HUES64 (cell line): ENCODE results near the gene MCCD1.
"Not testable (repeated sequence)": the region's sequence is repeated elsewhere in the genome, so short reads cannot be mapped to it uniquely, and the experiment has no call there.

Source experiments
- H3K27ac ChIP-seq: 2 replicates; pipeline ENCODE4 v1.7.0; 2013; ENCODE audit warnings: low read depth, low read length, inconsistent platforms
- H3K27me3 ChIP-seq: 2 replicates; pipeline ENCODE4 v1.6.1; 2013; ENCODE audit warnings: mild to moderate bottlenecking, low read length; ENCODE audit not compliant: insufficient read depth
- H3K36me3 ChIP-seq: 2 replicates; pipeline ENCODE4 v1.6.1; 2013; ENCODE audit warnings: mild to moderate bottlenecking, low read length; ENCODE audit not compliant: insufficient read depth
- H3K4me1 ChIP-seq: 2 replicates; pipeline ENCODE4 v1.6.1; 2013; ENCODE audit warnings: mild to moderate bottlenecking, low read length, moderate library complexity; ENCODE audit not compliant: insufficient read depth
- H3K4me3 ChIP-seq: 2 replicates; pipeline ENCODE4 v1.5.1; 2013; ENCODE audit warnings: mild to moderate bottlenecking, low read length, moderate library complexity
- H3K9ac ChIP-seq: 2 replicates; pipeline ENCODE4 v1.6.1; 2013; ENCODE audit warnings: mild to moderate bottlenecking, low read depth, low read length
- H3K9me3 ChIP-seq: 2 replicates; pipeline ENCODE4 v1.6.1; 2013; ENCODE audit warnings: low read depth, low read length; ENCODE audit not compliant: insufficient read depth
- WGBS: fragments of 150-250, 120-280 bp; methylation state at CpG from one replicate; pipeline ENCODE4 v1.1.7; 2013; ENCODE audit warnings: missing lambda C conversion rate; 5-methylcytosine and 5-hydroxymethylcytosine counted together

MCCD1 gene

DNA sequence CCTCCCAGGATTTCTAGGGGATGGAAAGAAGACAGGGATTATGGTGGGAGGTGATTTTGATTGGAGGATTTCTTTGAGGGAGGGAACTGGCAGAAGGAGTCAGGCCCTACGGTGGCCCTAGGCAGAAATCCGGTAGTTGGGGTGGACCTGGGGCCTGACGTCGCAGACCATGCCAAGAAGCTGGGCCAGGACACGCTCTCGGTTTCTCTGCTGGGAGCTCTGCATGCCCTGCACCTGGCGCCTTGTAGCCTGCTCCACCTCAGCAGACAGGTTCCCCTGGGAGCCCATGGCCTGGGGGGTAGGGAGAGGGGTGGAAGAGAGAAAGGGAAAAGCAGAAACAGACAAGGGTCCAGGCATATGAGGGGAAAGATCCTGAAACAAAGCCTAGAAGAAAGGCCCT lies 16.5 kb downstream of the MCCD1 start:
- Histone ChIP-seq H3K27me3 (no peaks in the 10 kb centered on the region), H3K4me3 (no peak overlapping the region), H3K4me1 (peaks cover 12% of the 10 kb centered on the region), H3K9ac (no peak overlapping the region), H3K36me3 (peaks cover 23% of the 10 kb centered on the region), H3K9me3 (no peaks in the 10 kb centered on the region), H3K27ac (no peak overlapping the region)
- WGBS, result 88% methylated on average over 7 of the region's 7 CpGs

DNA sequence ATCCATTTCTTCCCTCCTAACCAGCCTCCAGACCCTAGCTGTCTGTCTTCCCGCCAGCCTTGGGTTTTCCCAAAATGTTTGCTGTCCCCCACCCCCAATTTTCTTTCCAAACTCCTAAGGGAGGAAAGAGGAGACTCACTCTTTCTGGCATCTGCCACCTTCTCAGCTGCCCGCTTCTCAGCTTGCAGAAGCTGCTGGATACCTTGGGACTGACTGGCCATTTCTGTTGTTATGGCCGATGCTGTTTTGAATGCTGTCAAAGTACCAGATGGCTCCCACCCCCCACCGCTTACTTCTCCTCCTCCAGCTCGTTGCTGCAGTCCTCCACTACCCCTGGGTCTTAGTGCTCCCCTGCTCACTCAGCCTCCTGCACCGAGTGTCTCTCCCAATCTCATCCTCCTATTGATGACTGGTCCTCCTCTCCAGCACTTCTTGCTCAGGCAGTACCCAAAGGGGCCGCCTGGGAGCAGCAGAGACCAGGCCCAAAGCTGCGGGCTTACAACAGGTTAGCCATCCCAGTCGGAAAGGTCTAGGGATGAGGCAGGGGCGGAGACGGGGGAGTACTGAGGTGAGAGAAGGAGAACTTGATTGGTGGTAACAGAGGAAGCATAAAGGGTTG lies 17.7 kb downstream of the MCCD1 start, which contains the start of gene ATP6V1G2:
Gene ATP6V1G2, minus strand, starts transcription at position 270 of the 619 bp plus-strand sequence. Its CDS starts 49 bp downstream, at position 221.
- Histone ChIP-seq H3K36me3 (peaks cover 16% of the 10 kb centered on the region), H3K4me1 (peaks cover 9% of the 10 kb centered on the region; the same call in 1 of the 2 replicates), H3K4me3 (peak within 1 kb of the TSS; percentile 60), H3K9ac (peak within 1 kb of the TSS; percentile 68), H3K9me3 (no peaks in the 10 kb centered on the region), H3K27me3 (no peaks in the 10 kb centered on the region), H3K27ac (peak within 1 kb of the TSS; percentile 74)
- 2% methylated on average over 11 of the region's 11 CpGs for WGBS

DNA sequence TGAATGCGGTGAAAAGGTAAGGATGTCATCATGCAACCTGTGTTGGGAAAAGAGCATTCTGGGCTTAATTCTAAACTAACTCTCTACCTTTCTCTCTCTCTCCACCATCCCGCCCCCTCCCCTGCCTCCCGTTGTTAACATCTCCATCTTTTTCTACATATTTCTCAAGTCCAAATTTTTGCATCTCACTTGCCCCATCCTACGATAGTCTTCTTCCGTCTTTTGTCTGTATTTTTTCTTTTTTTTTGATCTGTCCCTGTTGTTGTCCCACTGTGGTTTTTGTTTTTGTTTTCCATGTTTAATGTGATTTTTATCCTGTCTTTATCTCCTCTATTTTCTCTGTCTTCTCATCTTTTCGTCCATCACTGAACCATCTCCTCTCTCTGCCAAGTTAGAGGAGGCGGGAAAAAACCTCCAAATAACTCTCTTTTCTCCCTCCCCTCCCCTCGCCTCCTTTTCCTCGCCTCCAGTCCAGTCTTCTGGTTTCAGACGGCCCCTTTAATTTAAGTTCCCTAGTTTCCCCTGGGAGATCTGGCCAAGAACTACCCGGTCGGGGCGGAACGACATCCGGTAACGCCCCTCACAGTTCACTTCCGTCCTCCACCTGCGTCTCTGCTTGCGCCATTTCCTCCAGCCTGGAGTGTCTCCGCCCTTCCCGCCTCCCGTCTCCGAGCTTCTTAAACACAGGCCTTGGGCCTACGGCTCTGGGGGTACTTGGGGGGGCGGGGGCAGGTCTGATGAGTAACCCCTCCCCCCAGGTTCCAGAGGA lies 18.4 kb downstream of the MCCD1 start, which contains the start of gene NFKBIL1:
Gene NFKBIL1, plus strand, starts transcription at position 651 of the 769 bp plus-strand sequence. Its CDS starts 87 bp downstream, at position 738.
- Histone ChIP-seq H3K4me1 (peaks cover 9% of the 10 kb centered on the region; the same call in 1 of the 2 replicates), H3K27ac (peak within 1 kb of the TSS; percentile 74), H3K27me3 (no peaks in the 10 kb centered on the region), H3K4me3 (peak within 1 kb of the TSS; percentile 60), H3K36me3 (peaks cover 16% of the 10 kb centered on the region), H3K9ac (peak within 1 kb of the TSS; percentile 68), H3K9me3 (no peaks in the 10 kb centered on the region)
- under 1% methylated on average over 22 of the region's 25 CpGs for WGBS

DNA sequence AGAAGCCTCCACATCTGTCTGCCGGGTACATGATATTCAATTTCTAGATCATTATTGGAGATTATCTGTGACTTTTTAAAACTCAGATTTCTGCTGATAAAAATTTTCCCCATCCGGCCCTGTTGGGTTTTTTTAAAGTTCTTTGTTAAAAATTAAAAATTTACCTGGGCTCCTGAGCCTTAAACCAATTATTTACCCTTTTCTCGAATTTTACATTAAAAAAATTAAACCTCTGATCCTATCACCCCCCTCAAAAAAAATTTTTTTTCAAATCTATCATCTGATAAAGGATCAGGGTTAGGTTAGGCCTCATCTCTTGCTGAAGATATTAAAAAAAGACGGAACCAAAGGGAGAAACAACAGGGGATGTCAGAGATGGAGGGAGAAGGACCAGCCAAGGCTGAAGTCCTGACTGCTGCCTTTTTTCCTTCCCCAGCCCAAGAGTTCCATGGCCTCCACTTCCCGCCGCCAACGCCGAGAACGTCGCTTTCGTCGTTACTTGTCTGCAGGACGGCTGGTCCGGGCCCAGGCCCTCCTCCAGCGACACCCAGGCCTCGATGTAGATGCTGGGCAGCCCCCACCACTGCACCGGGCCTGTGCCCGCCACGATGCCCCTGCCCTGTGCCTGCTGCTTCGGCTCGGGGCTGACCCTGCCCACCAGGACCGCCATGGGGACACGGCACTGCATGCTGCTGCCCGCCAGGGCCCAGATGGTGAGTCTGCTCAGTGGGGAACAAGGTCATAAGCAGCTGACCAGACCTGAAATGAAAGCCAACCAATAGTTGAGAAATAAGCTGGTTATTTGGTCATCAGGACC lies 19.2 kb downstream of the MCCD1 start:
- Histone ChIP-seq H3K9ac (peak overlapping the region; percentile 68; the same call in 1 of the 2 replicates), H3K36me3 (peaks cover 16% of the 10 kb centered on the region), H3K4me1 (peaks cover 8% of the 10 kb centered on the region; the same call in 1 of the 2 replicates), H3K9me3 (no peaks in the 10 kb centered on the region), H3K4me3 (peak overlapping the region; percentile 60), H3K27me3 (no peaks in the 10 kb centered on the region), H3K27ac (peak overlapping the region; percentile 74)
- 88% methylated on average over 22 of the region's 24 CpGs for WGBS

DNA sequence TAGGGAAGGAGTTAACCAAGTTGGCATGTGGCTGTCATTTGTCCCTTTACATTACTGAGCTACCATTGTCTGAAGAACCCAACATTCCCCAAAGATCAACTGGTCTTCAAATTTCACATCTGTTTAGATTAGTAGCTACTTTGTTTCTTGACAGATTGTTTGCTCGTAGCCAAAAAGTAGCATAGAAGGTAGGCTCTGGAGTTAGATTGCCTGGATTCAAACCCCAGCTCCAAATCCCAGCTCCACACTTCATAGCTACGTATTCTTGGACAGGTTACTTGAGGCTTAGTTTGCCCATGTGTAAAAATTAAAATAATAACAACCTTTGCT lies 19.7 kb downstream of the MCCD1 start:
- no peaks in the 10 kb centered on the region for H3K9me3 ChIP-seq
- H3K4me1 ChIP-seq, result peaks cover 4% of the 10 kb centered on the region; the same call in 1 of the 2 replicates
- peak overlapping the region; percentile 68; the same call in 1 of the 2 replicates for H3K9ac ChIP-seq
- WGBS, result 100% methylated on average over 2 of the region's 2 CpGs
- no peak overlapping the region for H3K27ac ChIP-seq
- no peaks in the 10 kb centered on the region for H3K27me3 ChIP-seq
- peak overlapping the region; percentile 60; the same call in 1 of the 2 replicates for H3K4me3 ChIP-seq
- peaks cover 20% of the 10 kb centered on the region for H3K36me3 ChIP-seq

DNA sequence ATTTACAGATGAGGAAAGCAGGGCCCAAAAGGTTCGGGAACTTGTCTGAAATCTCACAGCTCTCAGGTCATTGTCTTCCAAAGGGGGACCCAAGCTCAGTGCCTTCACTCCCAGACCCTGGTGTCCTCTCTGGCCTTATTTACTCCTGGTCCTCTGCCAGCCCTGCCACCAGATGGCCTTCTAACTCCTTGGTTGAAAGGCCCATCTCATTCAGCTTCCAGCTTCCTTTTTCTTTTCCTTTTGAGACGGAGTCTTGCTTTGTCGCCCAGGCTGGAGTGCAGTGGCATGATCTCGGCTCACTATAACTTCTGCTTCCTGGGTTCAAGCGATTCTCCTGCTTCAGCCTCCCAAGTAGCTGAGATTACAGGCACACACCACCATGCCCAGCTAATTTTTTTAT lies 22.6 kb downstream of the MCCD1 start:
- H3K9ac ChIP-seq, H3K4me3 ChIP-seq, H3K27me3 ChIP-seq, H3K4me1 ChIP-seq, H3K27ac ChIP-seq, H3K9me3 ChIP-seq: not testable (repeated sequence)
- WGBS, result 81% methylated on average over 5 of the region's 5 CpGs
- H3K36me3 ChIP-seq, result peaks cover 31% of the 10 kb centered on the region

DNA sequence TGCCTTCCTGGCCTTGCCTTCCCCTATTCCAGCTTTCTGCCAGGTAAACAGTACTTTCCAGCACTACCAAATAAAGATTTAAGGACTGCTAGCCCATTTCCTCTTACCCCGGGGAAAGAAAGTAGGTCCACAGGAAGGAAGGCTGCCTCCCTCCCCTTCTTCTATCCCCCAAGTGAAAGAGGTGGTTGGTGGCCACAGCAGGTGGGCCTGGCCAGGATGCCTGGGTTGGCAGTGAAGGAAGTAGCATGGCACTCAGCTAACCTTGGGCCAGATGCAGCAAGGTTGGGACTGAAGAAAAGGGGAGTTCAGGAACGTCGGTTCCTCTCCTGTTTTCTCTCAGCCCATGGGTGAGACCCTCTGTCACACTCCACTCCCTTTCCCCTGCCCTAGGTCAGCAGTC lies 27.5 kb downstream of the MCCD1 start:
- no peaks in the 10 kb centered on the region for H3K27me3 ChIP-seq
- H3K4me1 ChIP-seq, result peaks cover 15% of the 10 kb centered on the region; the same call in 1 of the 2 replicates
- no peak overlapping the region for H3K27ac ChIP-seq
- peaks cover 46% of the 10 kb centered on the region for H3K36me3 ChIP-seq
- 84% methylated on average over 3 of the region's 3 CpGs for WGBS
- H3K9ac ChIP-seq, result no peak overlapping the region
- H3K4me3 ChIP-seq, result no peak overlapping the region
- no peaks in the 10 kb centered on the region for H3K9me3 ChIP-seq

DNA sequence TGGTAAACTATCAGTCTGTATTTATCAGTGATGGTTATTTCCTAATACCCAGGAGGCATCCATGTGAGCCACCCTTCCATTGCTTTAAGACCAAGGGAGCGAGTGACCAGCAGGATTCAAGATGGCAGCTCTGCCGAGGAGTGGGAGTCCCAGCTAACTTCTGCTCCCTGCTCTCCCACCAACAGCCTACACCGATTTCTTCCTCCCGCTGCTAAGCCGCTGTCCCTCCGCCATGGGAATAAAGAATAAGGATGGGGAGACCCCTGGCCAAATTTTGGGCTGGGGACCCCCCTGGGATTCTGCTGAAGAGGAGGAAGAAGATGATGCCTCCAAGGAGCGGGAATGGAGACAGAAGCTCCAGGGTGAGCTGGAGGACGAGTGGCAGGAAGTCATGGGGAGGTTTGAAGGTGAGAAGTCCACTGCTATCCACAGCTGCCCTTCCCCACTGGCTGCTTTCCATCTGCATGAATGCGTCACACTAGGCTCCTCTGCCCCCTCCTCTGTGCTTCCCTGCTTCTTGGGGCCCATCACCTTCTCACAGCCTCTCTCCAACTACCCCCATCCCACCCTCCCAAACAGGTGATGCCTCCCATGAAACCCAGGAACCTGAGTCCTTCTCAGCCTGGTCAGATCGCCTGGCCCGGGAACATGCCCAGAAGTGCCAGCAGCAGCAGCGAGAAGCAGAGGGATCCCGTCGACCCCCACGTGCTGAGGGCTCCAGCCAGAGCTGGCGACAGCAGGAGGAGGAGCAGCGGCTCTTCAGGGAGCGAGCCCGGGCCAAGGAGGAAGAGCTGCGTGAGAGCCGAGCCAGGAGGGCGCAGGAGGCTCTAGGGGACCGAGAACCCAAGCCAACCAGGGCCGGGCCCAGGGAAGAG lies 28.9 kb downstream of the MCCD1 start:
- H3K36me3 ChIP-seq, result peaks cover 46% of the 10 kb centered on the region
- no peaks in the 10 kb centered on the region for H3K9me3 ChIP-seq
- WGBS, result 88% methylated on average over 24 of the region's 24 CpGs
- no peak overlapping the region for H3K9ac ChIP-seq
- H3K4me3 ChIP-seq, result no peak overlapping the region
- peaks cover 15% of the 10 kb centered on the region; the same call in 1 of the 2 replicates for H3K4me1 ChIP-seq
- no peaks in the 10 kb centered on the region for H3K27me3 ChIP-seq
- H3K27ac ChIP-seq, result no peak overlapping the region

DNA sequence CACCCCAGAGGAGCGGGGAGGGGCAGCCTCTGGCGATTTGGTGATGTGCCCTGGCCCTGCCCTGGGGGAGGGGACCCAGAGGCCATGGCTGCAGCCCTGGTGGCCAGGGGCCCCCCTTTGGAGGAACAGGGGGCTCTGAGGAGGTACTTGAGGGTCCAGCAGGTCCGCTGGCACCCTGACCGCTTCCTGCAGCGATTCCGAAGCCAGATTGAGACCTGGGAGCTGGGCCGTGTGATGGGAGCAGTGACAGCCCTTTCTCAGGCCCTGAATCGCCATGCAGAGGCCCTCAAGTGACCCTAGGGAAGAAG lies 29.5 kb downstream of the MCCD1 start:
- H3K27me3 ChIP-seq, result no peaks in the 10 kb centered on the region
- no peak overlapping the region for H3K27ac ChIP-seq
- H3K9ac ChIP-seq, result no peak overlapping the region
- no peak overlapping the region for H3K4me3 ChIP-seq
- H3K4me1 ChIP-seq, result peaks cover 15% of the 10 kb centered on the region; the same call in 1 of the 2 replicates
- H3K9me3 ChIP-seq, result no peaks in the 10 kb centered on the region
- H3K36me3 ChIP-seq, result peaks cover 44% of the 10 kb centered on the region
- WGBS, result 92% methylated on average over 8 of the region's 8 CpGs
